NCI-H1105 (cell line): Measurements from ENCODE around the gene TDG.
"Not testable (repeated sequence)": the region's sequence is repeated elsewhere in the genome, so short reads cannot be mapped to it uniquely, and the experiment has no call there.

ENCODE experiments used
- DNase-seq: peaks from one replicate; lab custom pipeline; 2025; lab: John Stamatoyannopoulos, UW

Gene TDG

DNA sequence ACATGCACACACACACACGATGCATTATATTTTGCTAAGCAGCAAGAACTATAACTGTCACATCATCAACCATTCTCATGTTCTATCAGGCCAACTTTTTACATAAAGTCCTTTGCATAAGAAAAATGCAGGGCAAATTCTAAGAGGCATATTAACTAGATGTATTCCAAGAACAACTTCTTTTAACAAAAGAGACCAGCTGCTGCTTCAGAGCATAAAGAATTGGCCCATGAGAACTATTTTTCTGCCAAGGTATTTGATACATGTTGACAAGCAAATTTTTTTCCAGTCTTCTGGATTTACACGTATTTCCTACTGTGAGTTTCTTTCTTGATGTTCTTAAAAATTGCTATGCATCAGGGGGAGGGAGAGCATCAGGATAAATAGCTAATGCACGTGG lies 57.1 kb downstream of the TDG start:
- no peak for DNase-seq

DNA sequence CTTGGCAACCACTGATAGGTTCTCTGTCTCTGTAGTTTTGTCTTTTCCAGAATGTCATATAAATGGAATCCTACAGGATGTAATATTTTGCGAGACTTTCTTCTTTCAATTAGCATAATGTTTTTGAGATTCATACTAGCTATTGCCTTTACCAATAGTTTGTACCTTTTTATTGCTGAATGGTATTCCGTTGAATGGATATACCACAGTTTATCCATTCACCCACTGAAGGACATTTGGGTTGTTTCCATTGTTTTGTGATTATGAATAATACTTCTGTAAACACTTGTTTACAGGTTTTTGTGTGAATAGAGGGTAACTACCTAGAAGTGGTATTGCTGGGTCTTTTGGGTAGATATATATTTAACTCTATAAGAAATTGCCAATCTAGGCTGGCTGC lies 58.0 kb downstream of the TDG start:
- DNase-seq = no peak

DNA sequence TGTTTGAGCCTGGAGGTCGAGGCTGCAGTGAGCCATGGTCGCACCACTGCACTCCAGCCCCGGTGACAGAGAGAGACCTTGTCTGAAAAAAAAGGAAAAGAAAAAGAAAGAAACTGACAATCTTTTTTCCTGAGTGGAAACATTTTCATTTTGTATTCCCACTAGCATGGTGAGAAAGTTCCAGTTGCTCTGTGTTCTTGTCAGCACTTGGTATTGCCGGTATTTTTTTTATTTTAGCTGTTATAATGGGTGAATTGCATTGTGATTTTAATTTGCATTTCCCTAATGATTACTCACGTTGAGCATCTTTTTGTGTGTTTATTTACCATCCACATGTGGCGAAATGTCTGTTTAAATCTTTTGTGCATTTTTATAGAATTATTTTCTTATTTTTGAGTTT lies 58.7 kb downstream of the TDG start:
- DNase-seq = no peak

DNA sequence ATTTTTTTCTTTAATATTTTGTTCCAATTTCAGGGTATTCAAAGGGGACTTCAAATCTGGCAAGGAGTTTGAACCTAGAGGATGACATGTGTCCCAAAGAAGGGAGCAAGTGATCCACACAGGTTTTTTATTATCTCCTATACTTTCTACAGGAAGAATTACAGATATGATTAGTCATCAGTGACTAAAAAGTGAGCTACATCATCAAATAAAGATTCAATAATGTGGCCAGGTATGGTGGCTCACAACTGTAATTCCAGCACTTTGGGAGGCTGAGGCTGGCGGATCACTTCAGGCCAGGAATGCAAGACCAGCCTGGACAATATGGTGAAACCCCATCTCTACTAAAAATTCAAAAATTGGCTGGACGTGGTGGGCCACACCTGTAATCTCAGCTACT lies 60.1 kb downstream of the TDG start:
- DNase-seq = no peak

DNA sequence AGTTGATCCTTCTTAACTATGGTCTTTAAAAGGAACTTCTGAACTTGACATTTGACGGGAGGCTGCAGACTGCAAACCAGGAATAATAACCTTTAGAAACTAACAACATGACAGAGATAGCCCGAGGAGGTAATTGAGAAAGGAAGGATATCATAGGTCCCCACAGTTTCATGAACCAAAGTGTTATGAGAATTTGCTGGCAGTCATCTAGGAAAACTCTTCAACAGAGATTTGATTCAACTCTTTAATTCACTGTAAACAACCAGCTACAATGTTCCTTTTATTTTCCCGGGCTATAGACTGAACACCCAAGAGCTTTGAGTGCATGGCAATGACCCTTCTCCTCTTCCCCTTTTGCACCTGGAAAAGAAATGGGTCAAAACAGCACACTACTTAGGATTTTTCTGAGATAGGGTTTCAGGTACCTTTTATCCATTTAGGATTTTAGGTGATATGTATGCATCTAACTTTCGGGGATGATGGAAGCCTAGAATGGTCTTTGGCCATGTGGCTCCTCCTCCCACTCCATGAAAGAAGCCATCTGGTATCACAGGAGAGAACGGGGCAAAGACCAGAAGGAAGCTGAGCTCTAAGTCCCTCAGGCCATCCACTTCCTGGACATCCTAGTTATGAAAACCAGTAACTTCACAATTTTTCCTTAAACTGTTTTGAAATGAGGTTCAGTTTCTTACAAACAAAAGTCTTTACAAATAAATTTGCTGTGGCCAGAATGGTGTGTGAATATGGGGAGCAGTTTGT lies 61.3 kb downstream of the TDG start:
- DNase-seq = no peak

DNA sequence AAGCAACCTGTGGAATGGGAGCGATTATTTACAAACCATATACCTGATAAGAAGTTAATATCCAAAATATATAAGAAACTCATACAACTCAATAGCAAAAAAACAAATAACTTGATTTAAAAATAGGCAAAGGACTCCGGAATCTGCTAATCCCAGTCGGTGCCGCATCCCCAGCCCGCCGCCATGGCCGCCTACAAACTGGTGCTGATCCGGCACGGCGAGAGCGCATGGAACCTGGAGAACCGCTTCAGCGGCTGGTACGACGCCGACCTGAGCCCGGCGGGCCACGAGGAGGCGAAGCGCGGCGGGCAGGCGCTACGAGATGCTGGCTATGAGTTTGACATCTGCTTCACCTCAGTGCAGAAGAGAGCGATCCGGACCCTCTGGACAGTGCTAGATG lies 64.9 kb downstream of the TDG start:
- DNase-seq = not testable (repeated sequence)

DNA sequence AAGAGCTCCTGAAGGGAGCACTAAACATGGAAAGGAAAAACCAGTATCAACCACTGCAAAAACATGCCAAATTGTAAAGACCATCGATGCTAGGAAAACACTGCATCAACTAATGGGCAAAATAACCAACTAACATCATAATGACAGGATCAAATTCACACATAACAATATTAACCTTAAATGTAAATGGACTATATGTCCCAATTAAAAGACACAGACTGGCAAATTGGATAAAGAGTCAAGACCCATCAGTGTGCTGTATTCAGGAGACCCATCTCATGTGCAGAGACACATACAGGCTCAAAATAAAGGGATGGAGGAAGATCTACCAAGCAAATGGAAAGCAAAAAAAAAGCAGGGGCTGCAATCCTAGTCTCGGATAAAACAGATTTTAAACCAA lies 70.5 kb downstream of the TDG start:
- not testable (repeated sequence) for DNase-seq
